Stimulated activated CD4-positive, alpha-beta T cell treated with anti-CD3 and anti-CD28 coated beads, Interleukin-4, amount 100 ng/mL, for 4 hours (primary cell): ENCODE measurements around the gene NEK5.
"Not testable (repeated sequence)": the region's sequence is repeated elsewhere in the genome, so short reads cannot be mapped to it uniquely, and the experiment has no call there.

ENCODE experiments used
- DNase-seq, 2 experiments: peaks; one replicate each; pipeline ENCODE4 v3.0.0-alpha.2; 2020

The NEK5 gene, protein sequence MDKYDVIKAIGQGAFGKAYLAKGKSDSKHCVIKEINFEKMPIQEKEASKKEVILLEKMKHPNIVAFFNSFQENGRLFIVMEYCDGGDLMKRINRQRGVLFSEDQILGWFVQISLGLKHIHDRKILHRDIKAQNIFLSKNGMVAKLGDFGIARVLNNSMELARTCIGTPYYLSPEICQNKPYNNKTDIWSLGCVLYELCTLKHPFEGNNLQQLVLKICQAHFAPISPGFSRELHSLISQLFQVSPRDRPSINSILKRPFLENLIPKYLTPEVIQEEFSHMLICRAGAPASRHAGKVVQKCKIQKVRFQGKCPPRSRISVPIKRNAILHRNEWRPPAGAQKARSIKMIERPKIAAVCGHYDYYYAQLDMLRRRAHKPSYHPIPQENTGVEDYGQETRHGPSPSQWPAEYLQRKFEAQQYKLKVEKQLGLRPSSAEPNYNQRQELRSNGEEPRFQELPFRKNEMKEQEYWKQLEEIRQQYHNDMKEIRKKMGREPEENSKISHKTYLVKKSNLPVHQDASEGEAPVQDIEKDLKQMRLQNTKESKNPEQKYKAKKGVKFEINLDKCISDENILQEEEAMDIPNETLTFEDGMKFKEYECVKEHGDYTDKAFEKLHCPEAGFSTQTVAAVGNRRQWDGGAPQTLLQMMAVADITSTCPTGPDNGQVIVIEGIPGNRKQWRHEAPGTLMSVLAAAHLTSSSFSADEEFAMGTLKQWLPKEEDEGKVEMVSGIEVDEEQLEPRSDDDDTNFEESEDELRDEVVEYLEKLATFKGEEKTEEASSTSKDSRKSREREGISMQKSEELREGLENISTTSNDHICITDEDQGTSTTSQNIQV

DNA sequence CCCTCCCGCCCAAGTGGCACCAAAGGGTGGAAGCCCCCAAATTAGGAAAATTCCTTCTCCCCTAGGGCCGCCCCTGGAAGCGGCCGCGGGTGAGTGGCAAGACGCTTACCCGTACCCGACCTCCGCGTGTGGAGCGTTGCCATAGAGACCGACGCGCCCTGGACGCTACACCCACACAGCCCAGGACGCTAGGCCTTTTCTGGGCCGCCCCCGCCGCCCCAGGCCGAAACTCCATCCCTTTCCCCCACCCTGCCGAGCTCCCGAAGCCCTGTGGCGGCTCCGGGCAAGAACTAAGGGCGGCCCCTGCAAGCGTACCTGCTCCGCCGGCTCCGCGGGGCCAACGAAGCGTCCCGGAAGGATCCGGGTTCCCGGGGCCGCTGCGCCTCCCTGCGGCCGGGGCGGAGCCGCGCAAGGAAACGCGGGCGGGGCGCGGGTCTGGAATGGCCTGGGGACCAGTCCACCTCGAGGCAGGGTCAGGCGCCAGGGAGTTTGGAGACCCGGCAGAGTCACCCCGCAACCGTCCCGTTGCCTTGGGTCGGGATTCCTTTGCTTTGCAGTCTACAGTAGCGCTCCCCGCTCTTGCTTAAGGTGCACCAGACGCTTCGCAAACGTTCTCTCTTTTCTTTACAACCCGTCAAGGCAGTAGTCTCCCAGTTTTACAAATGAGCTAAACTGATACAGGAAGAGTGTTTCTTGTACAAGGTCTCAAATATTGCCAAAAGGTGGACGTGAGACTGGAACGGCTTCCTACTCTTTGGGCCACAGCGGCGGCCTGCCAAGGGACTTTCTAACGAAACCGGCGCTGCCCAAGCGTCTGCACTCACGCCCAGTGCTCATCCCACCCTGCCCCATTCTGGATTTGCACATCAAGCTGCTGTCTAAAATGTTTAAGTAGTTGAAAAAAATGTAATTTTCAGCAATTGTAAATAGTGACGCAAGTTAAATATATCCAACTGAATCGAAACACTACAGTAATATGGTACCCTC is at the start of gene NEK5:
Gene NEK5 (minus strand): TSS at position 360 of the 987 bp plus-strand sequence. CDS start 1,591 bp downstream, outside the sequence.
- DNase-seq: peak; percentile 18 to 53

DNA sequence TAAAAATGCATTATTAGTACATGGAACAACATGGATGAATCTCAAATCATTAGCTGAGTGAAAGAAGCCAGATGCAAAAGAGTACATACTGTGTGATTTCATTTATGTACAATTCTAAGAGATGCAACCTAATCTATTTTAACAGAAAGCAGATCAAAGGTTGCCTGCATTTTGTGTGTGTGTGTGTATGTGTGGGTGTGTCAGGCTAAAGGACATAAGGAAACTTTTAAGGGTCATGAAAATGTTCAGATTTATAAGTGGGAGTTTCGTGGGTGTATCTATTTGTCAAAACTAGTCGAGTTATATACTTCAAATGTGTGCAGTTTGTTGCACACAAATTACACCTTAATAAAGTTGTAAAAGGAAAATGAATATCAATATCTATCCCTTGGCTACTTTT is 48.4 kb upstream of the NEK5 start:
- no peak for DNase-seq

DNA sequence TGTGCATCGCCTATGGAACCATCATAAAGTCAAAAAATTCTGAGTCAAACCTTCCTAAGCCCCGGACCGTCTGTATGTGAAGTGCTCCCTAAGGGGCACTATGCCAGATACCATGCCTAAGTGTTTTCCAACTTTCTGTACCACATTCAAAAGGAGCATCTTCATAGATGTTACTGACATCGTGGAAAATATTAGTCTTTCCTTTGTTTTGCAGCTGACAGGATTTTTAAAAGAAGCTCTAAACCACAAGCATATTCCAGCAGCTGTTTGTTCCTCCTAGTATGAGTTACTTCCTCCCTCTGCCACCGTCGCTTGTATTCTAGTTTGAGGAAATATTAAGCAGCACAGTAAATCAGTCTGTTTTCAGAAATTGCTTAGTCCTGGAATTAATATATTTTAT is 45.1 kb upstream of the NEK5 start:
- DNase-seq: not testable (repeated sequence)

DNA sequence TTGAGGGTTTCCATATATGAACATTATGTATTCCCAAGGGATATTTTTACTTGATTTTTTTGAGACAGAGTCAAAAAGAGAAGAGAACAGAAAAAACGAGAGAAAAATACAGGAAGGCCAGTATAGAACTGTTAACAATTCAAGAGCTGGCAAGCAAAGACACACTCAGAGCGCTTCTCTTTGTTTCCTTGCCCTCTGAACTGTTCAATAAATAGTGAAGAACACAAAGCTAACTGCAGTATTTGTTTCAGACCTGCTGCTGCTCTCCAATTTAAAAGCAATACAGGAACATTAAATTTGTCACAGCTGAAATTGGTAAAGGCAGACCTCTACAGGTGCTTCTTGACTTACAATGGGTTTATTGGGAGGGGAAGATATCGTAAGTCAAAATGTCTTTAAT is 44.5 kb upstream of the NEK5 start:
- DNase-seq: no peak

DNA sequence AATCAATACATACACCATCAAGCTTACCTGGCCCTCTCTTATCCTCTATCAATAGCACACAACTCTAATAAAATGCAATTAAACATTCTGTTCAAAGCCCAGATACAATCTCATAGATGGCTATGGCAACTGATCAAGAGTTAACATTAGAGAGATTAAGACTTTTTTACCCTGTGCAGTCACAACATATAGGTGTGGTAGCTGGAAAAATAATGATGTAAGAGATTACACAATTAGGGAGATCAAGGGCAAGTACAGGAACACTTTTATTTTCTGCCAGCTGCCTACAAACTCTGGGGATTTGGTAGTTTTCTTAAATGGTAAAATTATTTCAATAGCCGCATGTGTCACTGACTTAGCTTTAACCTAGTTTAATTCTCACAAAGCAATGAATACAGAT is 42.8 kb upstream of the NEK5 start:
- DNase-seq: not testable (repeated sequence)

DNA sequence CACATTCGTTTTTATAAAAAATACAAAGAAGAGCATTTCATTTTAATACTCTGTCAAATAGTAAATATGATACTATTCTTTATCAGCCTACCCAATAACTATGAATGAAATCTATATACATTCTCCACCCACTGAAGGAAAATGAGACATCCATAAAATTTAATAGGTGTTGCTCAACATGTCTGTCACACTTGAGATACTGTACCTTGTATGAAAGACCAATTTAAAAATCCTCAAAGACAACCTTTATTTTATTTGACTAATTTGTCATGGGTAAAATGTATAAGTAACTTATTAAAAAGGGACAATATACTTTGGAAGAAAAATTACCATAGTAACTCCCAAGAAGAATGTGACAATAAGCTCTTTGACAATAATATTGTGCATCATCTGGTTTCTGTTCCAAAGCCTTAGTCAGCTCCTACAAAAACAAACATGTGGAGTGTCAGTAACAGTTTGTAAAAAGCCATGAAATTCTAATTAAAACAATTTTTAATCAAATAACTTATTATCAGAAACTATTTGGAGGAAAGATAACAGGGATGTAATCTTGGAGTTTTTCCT is 42.0 kb upstream of the NEK5 start:
- DNase-seq: not testable (repeated sequence)

DNA sequence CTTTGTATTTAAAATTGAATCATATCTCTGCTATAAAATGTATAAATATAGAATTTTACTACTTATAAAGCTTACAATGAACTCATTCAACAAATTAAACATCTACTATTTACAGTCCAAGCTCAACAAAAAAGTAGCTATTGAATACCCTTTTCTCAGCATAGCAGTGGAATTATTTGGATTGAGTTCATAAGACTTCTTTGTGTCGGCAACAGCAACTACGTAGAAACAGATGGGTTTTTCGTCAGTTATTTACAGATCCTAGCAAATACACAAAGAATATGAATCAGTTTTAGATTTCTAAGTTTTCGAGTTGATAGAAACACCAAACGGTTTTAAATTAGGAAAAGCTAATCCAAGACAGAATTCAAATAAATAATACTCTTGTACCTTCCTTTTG is 41.0 kb upstream of the NEK5 start:
- no peak for DNase-seq

DNA sequence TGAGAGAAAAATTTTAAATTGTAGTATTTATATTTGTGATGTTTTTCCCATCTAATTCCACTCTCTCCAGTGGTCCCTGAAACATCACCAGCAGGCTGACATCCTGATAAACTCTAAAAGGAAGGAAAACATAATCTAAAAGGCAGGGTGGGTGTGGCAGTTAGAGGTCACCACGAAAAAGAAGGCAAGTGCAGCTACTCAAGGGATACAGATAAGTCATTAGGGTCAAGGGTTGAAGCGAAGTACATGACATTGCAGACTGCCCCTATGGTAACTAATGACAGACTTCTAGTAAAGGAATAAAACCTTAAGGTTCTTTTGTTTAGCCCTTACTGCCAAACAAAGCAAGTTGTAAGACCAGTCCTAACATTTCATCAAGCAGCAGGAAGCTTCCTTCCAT is 36.5 kb upstream of the NEK5 start:
- DNase-seq: no peak

DNA sequence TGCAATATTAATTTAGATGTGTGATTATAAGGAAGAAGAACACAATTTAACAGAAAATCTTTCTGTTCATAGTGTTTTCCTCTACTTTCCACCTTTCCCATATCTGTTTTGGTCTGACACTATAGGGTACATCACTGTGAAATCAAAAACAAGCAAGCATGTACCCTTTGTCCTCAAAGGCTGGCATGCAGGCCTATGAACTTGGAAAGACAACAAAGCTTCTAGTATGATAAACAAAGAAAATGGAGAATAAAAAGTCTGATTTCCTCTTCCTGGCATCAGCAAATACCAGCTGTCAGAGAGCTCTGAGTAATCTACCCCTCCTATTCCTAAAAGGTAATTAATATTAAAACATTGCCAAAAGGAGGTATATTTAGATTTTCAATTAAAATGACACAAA is 36.1 kb upstream of the NEK5 start:
- no peak for DNase-seq

DNA sequence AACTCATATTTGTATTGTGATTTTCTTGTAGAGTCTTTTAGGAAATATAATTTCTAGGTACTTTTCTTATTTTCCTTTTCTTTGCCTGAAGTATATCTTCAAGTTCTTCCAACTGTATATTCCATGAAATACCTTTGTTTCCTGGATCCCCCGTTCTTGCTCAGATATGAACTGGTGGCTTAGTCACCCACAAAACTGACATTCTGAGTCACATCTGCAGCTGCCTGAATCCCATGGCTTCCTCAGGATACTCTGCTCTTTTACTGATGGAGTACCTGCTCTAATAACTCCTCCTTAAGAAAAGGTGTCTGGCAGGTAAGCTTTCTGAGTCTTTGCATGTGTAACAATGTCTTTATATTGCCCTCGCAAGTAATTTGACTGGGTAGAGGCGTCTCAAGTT is 35.0 kb upstream of the NEK5 start:
- not testable (repeated sequence) for DNase-seq

DNA sequence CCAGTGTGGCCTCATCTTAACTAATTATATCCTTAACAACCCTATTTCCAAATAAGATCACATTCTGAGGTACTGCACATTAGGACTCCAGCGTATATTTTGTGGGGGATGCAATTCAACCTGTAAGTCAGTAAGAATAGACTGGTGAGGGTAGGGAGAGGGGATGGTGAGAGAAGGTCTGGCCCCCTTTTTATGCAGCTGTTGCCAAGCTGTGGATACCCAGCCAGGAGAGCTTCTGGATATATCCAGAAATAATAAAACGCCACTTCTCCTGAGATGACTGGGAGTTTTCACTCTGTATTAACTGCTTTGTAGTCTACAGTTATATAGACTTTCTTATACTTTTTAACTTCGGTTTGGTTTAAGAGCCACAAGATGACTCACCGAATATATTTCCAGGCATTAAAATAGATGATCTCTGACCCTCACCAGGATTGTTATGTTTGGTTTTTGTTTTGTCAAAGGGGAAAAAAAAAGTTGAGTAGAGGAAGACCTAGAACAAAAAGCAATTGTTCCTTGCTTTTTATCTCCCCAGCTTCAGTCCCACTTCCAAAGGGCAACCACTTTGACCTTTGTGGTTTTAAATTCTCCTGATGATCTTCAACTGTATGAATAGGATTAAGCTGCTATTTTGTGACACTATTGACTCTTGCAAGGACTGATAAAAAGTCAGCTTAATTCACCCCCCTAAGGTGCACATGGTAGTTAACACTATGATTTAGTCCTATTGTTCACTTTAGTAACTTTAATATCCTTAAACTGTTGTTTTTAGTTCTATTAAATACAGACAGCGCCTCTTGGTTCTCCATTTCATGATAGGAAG is 33.6 kb upstream of the NEK5 start:
- no peak for DNase-seq

DNA sequence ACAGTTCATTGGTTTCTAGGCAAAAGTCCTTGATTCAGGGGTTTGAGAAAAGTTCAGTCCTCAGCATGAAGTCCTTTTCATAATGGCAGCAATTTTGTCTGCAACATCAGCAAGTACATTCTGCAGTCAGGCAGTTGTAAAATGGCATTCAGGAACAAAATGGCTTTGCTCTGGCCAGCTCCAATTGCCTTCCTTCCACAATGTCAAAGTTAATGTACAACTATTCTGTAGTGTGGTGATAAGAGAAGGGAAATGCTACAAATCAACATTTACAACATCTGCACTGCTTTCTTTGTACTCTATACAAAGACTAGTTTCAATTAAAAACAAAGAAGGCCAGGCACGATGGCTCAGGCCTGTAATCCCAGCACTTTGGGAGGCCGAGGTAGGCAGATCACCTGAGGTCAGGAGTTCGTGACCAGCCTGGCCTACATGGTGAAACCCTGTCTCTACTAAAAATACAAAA is 32.3 kb upstream of the NEK5 start:
- no peak for DNase-seq

DNA sequence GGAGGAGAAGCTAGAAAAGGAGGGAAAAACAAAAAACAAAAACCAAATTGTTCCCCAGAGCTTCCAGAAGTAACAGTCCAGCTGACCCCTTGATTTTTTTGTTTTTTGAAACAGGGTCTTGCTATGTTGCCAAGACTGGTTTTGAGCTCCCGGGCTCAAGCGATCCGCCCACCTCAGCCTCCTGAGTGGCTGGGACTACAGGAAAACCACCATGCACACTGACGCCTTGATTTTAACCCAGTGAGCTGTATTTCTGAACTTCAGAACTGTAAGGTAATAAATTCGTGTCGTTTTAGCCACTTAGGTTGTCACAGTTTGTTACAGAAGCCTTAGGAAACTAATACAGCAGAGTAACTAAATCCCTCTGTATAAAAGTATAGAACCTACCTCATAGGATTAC is 31.6 kb upstream of the NEK5 start:
- DNase-seq: no peak

DNA sequence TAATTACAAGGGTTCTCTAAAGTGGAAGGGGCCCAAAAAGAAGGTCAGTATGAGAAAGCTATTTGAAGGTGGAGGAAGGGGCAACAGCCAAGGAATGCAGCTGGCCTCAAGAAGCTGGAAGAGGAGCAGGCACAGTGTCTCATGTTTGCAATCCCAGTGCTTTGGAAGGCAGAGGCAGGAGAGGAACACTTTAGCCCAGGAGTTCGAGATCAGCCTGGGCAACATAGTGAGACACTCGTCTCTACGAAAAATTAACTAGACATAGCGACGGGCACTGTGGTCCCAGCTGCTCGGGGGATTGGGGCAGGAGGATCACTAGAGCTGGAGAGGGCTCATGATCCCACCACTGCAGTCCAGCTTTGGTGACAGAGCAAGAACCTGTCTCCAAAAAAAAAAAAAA is 31.2 kb upstream of the NEK5 start:
- DNase-seq: no peak

DNA sequence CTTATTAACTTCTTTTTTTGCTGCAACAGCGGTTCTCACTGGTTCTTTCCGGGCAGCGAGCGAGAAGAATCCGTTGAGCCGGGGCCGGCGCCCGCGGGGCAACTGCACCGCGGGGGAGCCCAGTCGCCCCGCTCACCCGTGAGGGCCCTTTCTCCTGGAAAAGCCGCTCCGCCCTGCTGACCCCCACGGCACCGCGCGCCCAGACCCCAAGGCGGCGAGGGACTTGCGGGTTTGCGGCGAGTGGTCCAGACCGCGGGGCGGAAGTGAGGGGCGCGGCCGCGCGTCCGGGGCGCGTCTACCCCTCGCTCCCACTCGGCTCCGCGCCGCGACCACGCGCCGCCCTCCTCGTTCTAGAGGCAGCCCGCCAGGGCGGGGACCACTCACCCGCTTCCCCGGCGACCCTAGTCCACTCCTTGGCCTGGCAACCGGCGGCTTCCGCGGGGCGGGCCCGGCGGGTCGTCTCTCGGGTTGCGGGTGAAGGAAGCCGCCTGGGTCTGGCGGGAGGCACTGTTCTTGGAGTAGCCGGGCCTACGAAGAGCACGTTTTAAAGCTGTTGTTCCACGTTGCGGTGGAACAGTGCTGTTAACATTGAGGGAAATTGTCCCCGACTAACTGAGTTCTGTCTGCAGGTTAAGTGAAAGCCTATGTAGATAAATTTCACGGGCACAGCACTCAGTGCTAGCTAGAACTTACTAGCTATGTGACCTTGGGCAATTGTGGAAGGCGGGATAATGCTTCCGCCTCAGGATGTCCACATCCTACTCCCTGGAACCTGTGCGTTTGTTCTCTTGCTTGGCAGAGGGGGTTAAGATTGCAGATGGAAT is 30.5 kb upstream of the NEK5 start, which contains the start of gene NEK3:
Gene NEK3 (minus strand): TSS at position 439 of the 824 bp plus-strand sequence. CDS start 3,406 bp downstream, outside the sequence.
- peak; percentile 26 to 48 for DNase-seq

DNA sequence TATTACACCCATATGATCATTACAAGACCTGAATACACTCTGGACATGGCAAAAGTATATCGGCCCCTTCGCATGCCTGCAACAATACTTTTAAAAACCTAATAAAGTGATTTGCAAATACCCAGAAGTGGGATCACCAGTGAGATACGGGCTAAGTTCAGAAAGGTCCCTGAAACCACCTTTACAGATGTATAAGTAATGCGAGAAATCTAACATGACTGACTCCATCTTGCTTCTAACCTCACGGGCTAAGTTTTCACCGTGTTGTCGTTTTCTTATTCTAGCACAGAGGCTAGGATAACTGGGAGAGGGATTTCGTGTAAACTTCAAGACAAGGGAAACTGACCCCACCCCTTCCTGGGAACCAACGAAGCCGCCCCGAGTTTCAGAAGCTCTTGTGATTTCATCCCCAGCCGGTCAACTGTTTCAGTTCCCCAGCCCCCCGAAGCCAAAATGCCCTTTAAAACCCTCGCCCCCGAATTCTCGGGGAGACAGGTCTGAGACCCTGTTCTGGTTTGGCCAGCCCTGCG is 29.8 kb upstream of the NEK5 start:
- no peak for DNase-seq

DNA sequence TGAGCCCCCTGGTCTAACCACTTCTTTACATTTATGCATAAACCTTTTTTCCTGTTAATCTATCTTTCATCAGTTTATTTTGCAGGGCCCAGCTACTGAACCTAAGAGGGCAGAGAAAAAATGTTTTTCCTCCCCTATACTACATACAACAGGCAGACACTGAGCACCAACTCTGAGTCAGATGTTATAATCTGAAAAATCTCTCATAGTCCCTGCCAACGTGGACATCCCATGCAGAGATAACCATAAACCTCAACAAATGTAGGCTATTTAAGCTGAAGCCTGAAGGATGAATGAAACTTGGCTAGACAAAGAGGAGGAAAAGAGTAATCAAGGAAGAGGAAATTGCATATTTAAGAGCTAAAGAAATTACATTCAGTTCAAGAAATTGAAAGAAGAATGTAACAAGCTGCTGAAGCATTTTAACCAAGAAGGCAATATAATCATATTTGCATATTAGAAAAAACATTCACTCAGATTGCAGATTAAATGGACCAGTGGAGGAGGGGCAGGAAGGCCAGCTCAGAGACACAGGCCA is 27.9 kb upstream of the NEK5 start:
- DNase-seq: no peak

DNA sequence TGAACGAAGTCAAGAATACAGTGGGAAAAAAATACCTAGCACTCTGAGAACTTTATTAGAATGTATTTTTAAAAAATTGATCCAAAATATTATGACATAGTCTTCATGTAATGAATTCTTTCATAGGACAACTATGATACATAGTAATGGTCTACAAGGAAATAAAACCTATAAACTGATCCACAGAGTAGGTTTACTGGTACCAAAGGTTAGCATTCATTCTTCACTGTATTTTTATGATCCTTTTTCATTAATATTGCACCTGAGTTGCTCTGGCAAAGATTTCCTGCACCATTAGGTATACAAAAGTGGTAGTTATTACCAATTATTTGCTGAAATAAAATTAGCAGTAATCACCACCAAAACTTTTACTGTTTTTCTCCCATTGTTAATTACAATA is 26.3 kb upstream of the NEK5 start:
- no peak for DNase-seq

DNA sequence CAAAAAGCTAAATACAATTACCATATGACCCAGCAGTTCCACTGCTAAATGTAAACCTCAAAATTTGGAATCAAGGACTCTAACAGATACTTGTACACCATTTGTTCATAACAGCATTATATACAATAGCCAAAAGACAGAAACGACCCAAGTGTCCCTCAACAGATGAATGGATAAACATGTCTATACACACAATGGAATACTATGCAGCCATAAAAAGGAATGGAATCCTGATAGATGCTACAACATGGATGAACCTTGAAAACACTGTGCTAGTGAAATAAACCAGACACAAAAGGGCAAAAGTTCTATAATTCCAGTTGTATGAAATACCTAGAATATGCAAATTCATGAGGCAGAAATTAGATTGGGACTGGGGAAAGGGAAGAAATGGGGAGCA is 18.4 kb upstream of the NEK5 start:
- no peak for DNase-seq

DNA sequence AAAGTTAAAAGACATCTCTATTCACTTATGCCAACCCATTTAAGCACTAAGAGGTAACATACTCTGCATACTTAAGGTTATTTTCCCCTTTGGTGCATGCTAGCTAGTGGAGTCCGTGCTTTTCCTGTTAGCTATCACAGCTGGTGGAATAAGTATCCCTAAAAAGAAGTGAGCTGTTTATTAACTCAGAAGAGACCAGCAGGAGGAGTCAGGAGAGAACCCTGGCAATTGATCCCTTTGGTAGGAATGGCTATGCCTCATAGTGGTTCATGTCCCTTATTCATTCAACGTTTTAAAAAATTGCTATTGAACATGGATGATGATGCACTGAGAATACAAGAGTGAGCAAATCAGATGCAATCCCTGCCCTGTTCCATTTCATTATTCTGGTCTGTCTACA is 12.4 kb upstream of the NEK5 start:
- no peak for DNase-seq
